HepG2 (cell line): ENCODE results near the gene FGF21. TPM values are rescaled to one million over a fixed set of nuclear protein-coding genes. Genes with fewer than 3 reads are reported as not detected.

Experiments
- EZH2 ChIP-seq: conservative IDR thresholded peaks from 2 replicates; pipeline ENCODE4 v1.6.1; 2012; ENCODE audit warnings: mild to moderate bottlenecking, low read depth, low read length, moderate library complexity
- GABPA ChIP-seq, 2 experiments: IDR thresholded peaks; 2 replicates each; pipeline ENCODE4 v1.6.1; 2011 to 2016; ENCODE audit warnings: low read depth in 2 of 2, low read length in 1 of 2, missing biosample characterization in 1 of 2, missing genetic modification characterization in 1 of 2
- HNF4G ChIP-seq, 2 experiments: sonication (generic) in 1 of 2; formaldehyde crosslinking in 1 of 2; IDR thresholded peaks; 2 replicates each; pipeline versions ENCODE4 v1.4.0 to v1.6.1; 2011 to 2020; ENCODE audit warnings: borderline replicate concordance in 2 of 2, low read depth in 2 of 2, mild to moderate bottlenecking in 2 of 2, low read length in 1 of 2, missing genetic modification reagents in 1 of 2, moderate library complexity in 1 of 2
- JARID2 ChIP-seq: sonication (generic); formaldehyde crosslinking; IDR thresholded peaks from 2 replicates; pipeline ENCODE4 v1.8.1; 2023; ENCODE audit warnings: missing genetic modification reagents, inconsistent platforms; ENCODE audit not compliant: insufficient replicate concordance
- POLR2G ChIP-seq: fragments of 200-400 bp; formaldehyde crosslinking; IDR thresholded peaks from 2 replicates; pipeline ENCODE4 v1.6.1; 2018; ENCODE audit warnings: mild to moderate bottlenecking, low read depth, low read length, moderate library complexity
- ZNF136 ChIP-seq: sonication (generic); formaldehyde crosslinking; IDR thresholded peaks from 2 replicates; pipeline ENCODE4 v1.8.1; 2022; ENCODE audit warnings: low read depth, mild to moderate bottlenecking, moderate library complexity, missing genetic modification reagents
- ZNF335 ChIP-seq: sonication (generic); formaldehyde crosslinking; IDR thresholded peaks from 2 replicates; pipeline ENCODE4 v1.4.0; 2020; ENCODE audit warnings: missing genetic modification reagents
- ZNF432 ChIP-seq: sonication (generic); formaldehyde crosslinking; IDR thresholded peaks from 2 replicates; pipeline ENCODE4 v1.5.0; 2020; ENCODE audit warnings: missing genetic modification reagents, mild to moderate bottlenecking, borderline replicate concordance
- ZNF501 ChIP-seq: sonication (generic); formaldehyde crosslinking; IDR thresholded peaks from 2 replicates; pipeline ENCODE4 v1.5.1; 2020; ENCODE audit warnings: mild to moderate bottlenecking, moderate library complexity, missing genetic modification reagents
- ZNF552 ChIP-seq: sonication (generic); formaldehyde crosslinking; IDR thresholded peaks from 2 replicates; pipeline ENCODE4 v1.9.0; 2022; ENCODE audit warnings: missing genetic modification reagents, mild to moderate bottlenecking, borderline replicate concordance
- ZNF557 ChIP-seq: sonication (generic); formaldehyde crosslinking; IDR thresholded peaks from 2 replicates; pipeline ENCODE4 v1.4.0; 2020; ENCODE audit warnings: missing genetic modification reagents
- polyA plus RNA-seq, 8 experiments: library from polyadenylated mRNA; depleted of rRNA in 3 of 8; stranded (reverse) in 7 of 8; unstranded in 1 of 8; fragments of >200 nt; fragmentation: Illumina TruSeq in 4 of 8; extraction: Trizol in 4 of 8; gene quantifications; 2 replicates each; pipeline versions ENCODE4 v1.2.1 to v1.2.3, GENCODE V29; 2011 to 2016; ENCODE audit warnings: low read depth in 4 of 8, missing spikeins in 1 of 8, mixed read lengths in 1 of 8; ENCODE audit not compliant: insufficient read depth in 1 of 8
- total RNA-seq, 5 experiments: library from RNA; depleted of rRNA; stranded (reverse); fragments of >200 nt; fragmentation: Illumina TruSeq; extraction: Trizol; gene quantifications; 2 replicates each; pipeline ENCODE4 v1.2.3, GENCODE V29; 2016; ENCODE audit warnings: low read depth in 1 of 5
- TF ChIP-seq, protein P1 (sequence below): sonication (generic); formaldehyde crosslinking; IDR thresholded peaks from 2 replicates; pipeline ENCODE4 v1.4.0; 2020; ENCODE audit warnings: missing genetic modification reagents, borderline replicate concordance
- TF ChIP-seq, protein P2 (sequence below): sonication (generic); formaldehyde crosslinking; IDR thresholded peaks from 2 replicates; pipeline ENCODE4 v1.5.0; 2020; ENCODE audit warnings: mild to moderate bottlenecking, missing genetic modification reagents
- TF ChIP-seq, protein P3 (sequence below): sonication (generic); formaldehyde crosslinking; IDR thresholded peaks from 2 replicates; pipeline ENCODE4 v1.8.1; 2022; ENCODE audit warnings: low read depth, mild to moderate bottlenecking, missing genetic modification reagents
- TF ChIP-seq, protein P4 (sequence below): sonication (generic); formaldehyde crosslinking; IDR thresholded peaks from 2 replicates; pipeline ENCODE4 v1.9.0; 2021; ENCODE audit warnings: missing genetic modification reagents, borderline replicate concordance

The FGF21 gene
- total and polyA plus RNA-seq, 2 of the 13 experiments (the other 11 are each of a cell fraction or from before 2014, with no cell fraction given) = 0.17 TPM; not detected in 1

DNA sequence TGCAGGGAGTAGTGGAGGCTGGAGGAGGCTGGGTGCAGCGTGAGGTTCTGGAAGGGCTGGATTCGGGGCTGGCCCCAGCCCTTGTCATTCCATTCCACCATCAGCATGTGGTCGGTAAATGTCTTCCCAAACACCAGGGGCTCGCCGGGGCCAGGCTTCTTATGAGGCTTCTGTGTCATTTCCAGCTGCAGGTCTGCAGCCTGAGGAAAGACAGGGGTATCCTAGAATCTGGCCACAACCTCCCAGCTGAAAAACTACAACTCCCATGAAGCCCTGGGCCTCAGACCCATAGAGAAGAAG lies 51.1 kb downstream of the FGF21 start (continued):
- TF ChIP-seq GABPA (IDR thresholded peaks at IDR 0.05; ENCODE audit: low read depth, low read length) = no peak
- TF ChIP-seq GABPA (CRISPR knock-in tag; IDR thresholded peaks at IDR 0.05; ENCODE audit: low read depth) = peak; percentile 38; the same call in 1 of the 2 replicates
- TF ChIP-seq, protein P1, sequence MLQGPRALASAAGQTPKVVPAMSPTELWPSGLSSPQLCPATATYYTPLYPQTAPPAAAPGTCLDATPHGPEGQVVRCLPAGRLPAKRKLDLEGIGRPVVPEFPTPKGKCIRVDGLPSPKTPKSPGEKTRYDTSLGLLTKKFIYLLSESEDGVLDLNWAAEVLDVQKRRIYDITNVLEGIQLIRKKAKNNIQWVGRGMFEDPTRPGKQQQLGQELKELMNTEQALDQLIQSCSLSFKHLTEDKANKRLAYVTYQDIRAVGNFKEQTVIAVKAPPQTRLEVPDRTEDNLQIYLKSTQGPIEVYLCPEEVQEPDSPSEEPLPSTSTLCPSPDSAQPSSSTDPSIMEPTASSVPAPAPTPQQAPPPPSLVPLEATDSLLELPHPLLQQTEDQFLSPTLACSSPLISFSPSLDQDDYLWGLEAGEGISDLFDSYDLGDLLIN (CRISPR knock-in tag) = no peak
- TF ChIP-seq EZH2 = no peak
- TF ChIP-seq, protein P2, sequence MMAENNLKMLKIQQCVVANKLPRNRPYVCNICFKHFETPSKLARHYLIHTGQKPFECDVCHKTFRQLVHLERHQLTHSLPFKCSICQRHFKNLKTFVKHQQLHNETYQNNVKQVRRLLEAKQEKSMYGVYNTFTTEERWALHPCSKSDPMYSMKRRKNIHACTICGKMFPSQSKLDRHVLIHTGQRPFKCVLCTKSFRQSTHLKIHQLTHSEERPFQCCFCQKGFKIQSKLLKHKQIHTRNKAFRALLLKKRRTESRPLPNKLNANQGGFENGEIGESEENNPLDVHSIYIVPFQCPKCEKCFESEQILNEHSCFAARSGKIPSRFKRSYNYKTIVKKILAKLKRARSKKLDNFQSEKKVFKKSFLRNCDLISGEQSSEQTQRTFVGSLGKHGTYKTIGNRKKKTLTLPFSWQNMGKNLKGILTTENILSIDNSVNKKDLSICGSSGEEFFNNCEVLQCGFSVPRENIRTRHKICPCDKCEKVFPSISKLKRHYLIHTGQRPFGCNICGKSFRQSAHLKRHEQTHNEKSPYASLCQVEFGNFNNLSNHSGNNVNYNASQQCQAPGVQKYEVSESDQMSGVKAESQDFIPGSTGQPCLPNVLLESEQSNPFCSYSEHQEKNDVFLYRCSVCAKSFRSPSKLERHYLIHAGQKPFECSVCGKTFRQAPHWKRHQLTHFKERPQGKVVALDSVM (CRISPR knock-in tag) = 0 out of 2 replicates have a peak, but pooled peaks have one; percentile 10
- no peak for TF ChIP-seq ZNF557 (CRISPR knock-in tag)
- no peak for TF ChIP-seq ZNF136 (CRISPR knock-in tag)
- no peak for TF ChIP-seq POLR2G
- TF ChIP-seq, protein P3, sequence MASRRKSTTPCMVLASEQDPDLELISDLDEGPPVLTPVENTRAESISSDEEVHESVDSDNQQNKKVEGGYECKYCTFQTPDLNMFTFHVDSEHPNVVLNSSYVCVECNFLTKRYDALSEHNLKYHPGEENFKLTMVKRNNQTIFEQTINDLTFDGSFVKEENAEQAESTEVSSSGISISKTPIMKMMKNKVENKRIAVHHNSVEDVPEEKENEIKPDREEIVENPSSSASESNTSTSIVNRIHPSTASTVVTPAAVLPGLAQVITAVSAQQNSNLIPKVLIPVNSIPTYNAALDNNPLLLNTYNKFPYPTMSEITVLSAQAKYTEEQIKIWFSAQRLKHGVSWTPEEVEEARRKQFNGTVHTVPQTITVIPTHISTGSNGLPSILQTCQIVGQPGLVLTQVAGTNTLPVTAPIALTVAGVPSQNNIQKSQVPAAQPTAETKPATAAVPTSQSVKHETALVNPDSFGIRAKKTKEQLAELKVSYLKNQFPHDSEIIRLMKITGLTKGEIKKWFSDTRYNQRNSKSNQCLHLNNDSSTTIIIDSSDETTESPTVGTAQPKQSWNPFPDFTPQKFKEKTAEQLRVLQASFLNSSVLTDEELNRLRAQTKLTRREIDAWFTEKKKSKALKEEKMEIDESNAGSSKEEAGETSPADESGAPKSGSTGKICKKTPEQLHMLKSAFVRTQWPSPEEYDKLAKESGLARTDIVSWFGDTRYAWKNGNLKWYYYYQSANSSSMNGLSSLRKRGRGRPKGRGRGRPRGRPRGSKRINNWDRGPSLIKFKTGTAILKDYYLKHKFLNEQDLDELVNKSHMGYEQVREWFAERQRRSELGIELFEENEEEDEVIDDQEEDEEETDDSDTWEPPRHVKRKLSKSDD (CRISPR knock-in tag) = no peak
- TF ChIP-seq ZNF501 (CRISPR knock-in tag) = no peak
- peak; percentile 89 for TF ChIP-seq ZNF335 (CRISPR knock-in tag)
- TF ChIP-seq ZNF432 (CRISPR knock-in tag) = no peak
- TF ChIP-seq HNF4G (IDR thresholded peaks at IDR 0.05; ENCODE audit: borderline replicate concordance, low read depth, low read length) = no peak
- no peak for TF ChIP-seq HNF4G (CRISPR knock-in tag; IDR thresholded peaks at IDR 0.05; ENCODE audit: borderline replicate concordance, low read depth)
- no peak for TF ChIP-seq ZNF552 (CRISPR knock-in tag)
- TF ChIP-seq, protein P4, sequence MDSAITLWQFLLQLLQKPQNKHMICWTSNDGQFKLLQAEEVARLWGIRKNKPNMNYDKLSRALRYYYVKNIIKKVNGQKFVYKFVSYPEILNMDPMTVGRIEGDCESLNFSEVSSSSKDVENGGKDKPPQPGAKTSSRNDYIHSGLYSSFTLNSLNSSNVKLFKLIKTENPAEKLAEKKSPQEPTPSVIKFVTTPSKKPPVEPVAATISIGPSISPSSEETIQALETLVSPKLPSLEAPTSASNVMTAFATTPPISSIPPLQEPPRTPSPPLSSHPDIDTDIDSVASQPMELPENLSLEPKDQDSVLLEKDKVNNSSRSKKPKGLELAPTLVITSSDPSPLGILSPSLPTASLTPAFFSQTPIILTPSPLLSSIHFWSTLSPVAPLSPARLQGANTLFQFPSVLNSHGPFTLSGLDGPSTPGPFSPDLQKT (CRISPR knock-in tag) = no peak
- no peak for TF ChIP-seq JARID2
